Lower leg skin (tissue), 4 donors: ENCODE results near the gene RALGAPA2. TPM values are rescaled to one million over a fixed set of nuclear protein-coding genes. Genes with fewer than 3 reads are reported as not detected.

ENCODE experiments used
- DNase-seq, 2 donors: peaks; one replicate each; pipeline ENCODE4 v3.0.0-alpha.2; 2019; ENCODE audit warnings: low spot score in 2 of 2
- H3K4me3 ChIP-seq: fragments of 200-600 bp; sonication (generic); 2 replicates; pipeline ENCODE4 v1.5.1; 2017; ENCODE audit warnings: mild to moderate bottlenecking, low read depth; ENCODE audit not compliant: poor library complexity, severe bottlenecking
- POLR2A ChIP-seq, 2 donors: fragments of 450-650 bp; IDR thresholded peaks; one replicate each; pipeline ENCODE4 v1.6.1; 2016 to 2017; ENCODE audit warnings: antibody characterized with exemption in 2 of 2, mild to moderate bottlenecking in 1 of 2, moderate library complexity in 1 of 2
- WGBS, 2 donors: methylation state at CpG; one replicate each; pipeline ENCODE4 v1.1.5; 2018; 5-methylcytosine and 5-hydroxymethylcytosine counted together
- intact Hi-C: fragments of 100-400 bp; cut with DNase I; formaldehyde crosslinking; loops from one replicate; pipeline ENCODE4 v1.15.0; 2023; ENCODE audit warnings: low total_unique reads
- total RNA-seq, 4 donors: library from RNA; depleted of rRNA; stranded (reverse); fragments of >200 nt; gene quantifications; one replicate each; pipeline ENCODE4 v1.1.0, GENCODE V29; 2016
- TF ChIP-seq, protein P1 (sequence below), 3 donors: fragments of 450-650 bp; IDR thresholded peaks; one replicate each; pipeline ENCODE4 v1.5.1; 2016; ENCODE audit warnings: antibody characterized with exemption in 3 of 3, mild to moderate bottlenecking in 3 of 3, moderate library complexity in 2 of 3

RALGAPA2 gene
- total RNA-seq, 4 donors from 2014 or later: 56.1 to 78.8 (median 60.8) TPM

DNA sequence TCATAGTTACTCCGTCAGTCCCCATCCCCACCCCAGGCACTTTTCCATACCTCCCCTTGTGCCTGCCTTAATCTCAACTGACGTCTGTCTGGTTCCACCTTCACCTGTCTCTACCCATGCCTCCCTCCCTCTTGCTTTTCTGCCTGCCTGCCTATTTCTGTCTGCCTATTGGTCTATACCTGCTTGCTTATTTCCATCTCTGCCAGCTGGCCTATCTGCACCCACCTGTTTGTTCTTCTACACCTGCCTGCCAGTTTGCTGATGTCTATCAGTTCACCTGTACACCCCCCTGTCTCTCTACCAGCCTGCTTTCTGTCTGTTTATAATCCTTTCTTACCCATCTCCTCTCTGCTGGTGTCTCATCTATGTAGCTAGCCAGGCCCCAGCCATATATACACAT is 87.5 kb downstream of the RALGAPA2 start:
- no peak for DNase-seq
- intact Hi-C loops: no loop called here
- WGBS, 2 donors: 81 to 88% methylated on average over 2 of the region's 2 CpGs
- no peak for TF ChIP-seq POLR2A (IDR thresholded peaks at IDR 0.05)
- TF ChIP-seq, protein P1, sequence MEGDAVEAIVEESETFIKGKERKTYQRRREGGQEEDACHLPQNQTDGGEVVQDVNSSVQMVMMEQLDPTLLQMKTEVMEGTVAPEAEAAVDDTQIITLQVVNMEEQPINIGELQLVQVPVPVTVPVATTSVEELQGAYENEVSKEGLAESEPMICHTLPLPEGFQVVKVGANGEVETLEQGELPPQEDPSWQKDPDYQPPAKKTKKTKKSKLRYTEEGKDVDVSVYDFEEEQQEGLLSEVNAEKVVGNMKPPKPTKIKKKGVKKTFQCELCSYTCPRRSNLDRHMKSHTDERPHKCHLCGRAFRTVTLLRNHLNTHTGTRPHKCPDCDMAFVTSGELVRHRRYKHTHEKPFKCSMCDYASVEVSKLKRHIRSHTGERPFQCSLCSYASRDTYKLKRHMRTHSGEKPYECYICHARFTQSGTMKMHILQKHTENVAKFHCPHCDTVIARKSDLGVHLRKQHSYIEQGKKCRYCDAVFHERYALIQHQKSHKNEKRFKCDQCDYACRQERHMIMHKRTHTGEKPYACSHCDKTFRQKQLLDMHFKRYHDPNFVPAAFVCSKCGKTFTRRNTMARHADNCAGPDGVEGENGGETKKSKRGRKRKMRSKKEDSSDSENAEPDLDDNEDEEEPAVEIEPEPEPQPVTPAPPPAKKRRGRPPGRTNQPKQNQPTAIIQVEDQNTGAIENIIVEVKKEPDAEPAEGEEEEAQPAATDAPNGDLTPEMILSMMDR (IDR thresholded peaks at IDR 0.05): no peak
- no peak overlapping the region for H3K4me3 ChIP-seq

- 67 to 68% methylated on average over 1 of the region's 1 CpG for WGBS, 2 donors
- DNase-seq: no peak
- intact Hi-C loops: no loop called here
- TF ChIP-seq, protein P1 (IDR thresholded peaks at IDR 0.05): no peak
- no peak for TF ChIP-seq POLR2A (IDR thresholded peaks at IDR 0.05)
- H3K4me3 ChIP-seq: no peak overlapping the region
Observed at GRCh38 chr20:20621195-20621594, 91.2 kb downstream of the RALGAPA2 start.

GRCh38 chr20:20614391-20614790 is 98.1 kb downstream of the RALGAPA2 start:
- TF ChIP-seq, protein P1 (IDR thresholded peaks at IDR 0.05): no peak
- no peak for TF ChIP-seq POLR2A (IDR thresholded peaks at IDR 0.05)
- DNase-seq: no peak
- no peak overlapping the region for H3K4me3 ChIP-seq
- intact Hi-C loops: no loop called here
- 93% methylated on average over 3 of the region's 3 CpGs for WGBS, 2 donors

- intact Hi-C loops: no loop called here
Observed at GRCh38 chr20:20612251-20612650, 100.2 kb downstream of the RALGAPA2 start.

GRCh38 chr20:20611167-20611566 is 101.3 kb downstream of the RALGAPA2 start:
- TF ChIP-seq POLR2A (IDR thresholded peaks at IDR 0.05): no peak
- TF ChIP-seq, protein P1 (IDR thresholded peaks at IDR 0.05): no peak
- H3K4me3 ChIP-seq: no peak overlapping the region
- DNase-seq: no peak
- intact Hi-C loops: no loop called here
- 66 to 80% methylated on average over 1 of the region's 1 CpG for WGBS, 2 donors

More at GRCh38 chr20:20612251-20612650, 100.2 kb downstream of the RALGAPA2 start:
- TF ChIP-seq, protein P1 (IDR thresholded peaks at IDR 0.05): no peak
- TF ChIP-seq POLR2A (IDR thresholded peaks at IDR 0.05): no peak
- H3K4me3 ChIP-seq: no peak overlapping the region
- WGBS, 2 donors: 66 to 71% methylated on average over 2 of the region's 2 CpGs
- no peak for DNase-seq

DNA sequence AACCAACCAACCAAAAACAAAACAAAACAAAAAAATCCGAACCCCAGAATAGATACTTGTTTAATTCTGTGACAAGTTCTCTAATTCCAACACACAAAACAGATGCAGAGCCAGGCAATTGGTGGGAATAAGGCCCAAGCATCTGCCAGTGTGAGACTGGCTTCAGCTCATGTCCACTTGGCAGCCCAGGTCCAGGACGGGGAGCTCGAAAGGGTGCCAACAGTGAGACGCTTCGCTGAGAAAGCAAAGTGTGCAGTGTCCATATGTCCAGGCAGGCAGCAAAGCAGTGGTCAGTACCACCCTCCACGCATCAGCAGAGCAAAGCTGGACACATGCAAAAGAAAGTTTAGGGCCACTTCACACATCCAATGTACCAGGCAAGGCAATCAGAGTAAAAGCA is 102.9 kb downstream of the RALGAPA2 start:
- intact Hi-C loops: no loop called here
- 94 to 99% methylated on average over 6 of the region's 6 CpGs for WGBS, 2 donors

More for the DNA sequence above, 102.9 kb downstream of the RALGAPA2 start:
- H3K4me3 ChIP-seq: no peak overlapping the region
- TF ChIP-seq, protein P1 (IDR thresholded peaks at IDR 0.05): no peak
- no peak for TF ChIP-seq POLR2A (IDR thresholded peaks at IDR 0.05)
- DNase-seq: no peak
